ENCODE data around the gene KCNJ9. TPM values are rescaled to one million over a fixed set of nuclear protein-coding genes. Genes with fewer than 3 reads are reported as not detected.

Gene KCNJ9
- total and polyA plus RNA-seq, 2 donors (not counting 1 experiment from before 2014, with no cell fraction given): not detected

GRCh38 chr1:160079448-160079847 lies 1.9 kb upstream of the KCNJ9 start:
- DNase-seq (no peak), ATAC-seq (ENCODE audit: low read depth) (no peak)
- no peaks in the 10 kb centered on the region for H3K79me2 ChIP-seq (ENCODE audit: control insufficient read depth, insufficient read depth, low read length)
- CTCF ChIA-PET: interaction anchor here (0.7 to 4.4 kb wide), 12 partner anchors 10 to 290 kb away, joined by 3 to 46 read pairs (median 6); partner anchors contain the start of gene KCNJ10
- H3K4me3 Mint-ChIP-seq: no peak overlapping the region
- H3K27ac ChIP-seq (ENCODE audit: low read length in 2 of 2): no peak overlapping the region
- WGBS (ENCODE audit: insufficient coverage): no CpG with 5 or more reads among the region's 4 CpGs
- no peak overlapping the region for H3K4me3 ChIP-seq (ENCODE audit: control extremely low read depth in 1 of 5, extremely low read depth in 1 of 5, insufficient read depth in 1 of 5, low read depth in 2 of 5, low read length in 4 of 5)
- H3K36me3 ChIP-seq (replicated peaks in 1 of 2; ENCODE audit: control extremely low read depth in 1 of 2, control insufficient read depth in 1 of 2, extremely low read depth in 1 of 2, insufficient read depth in 2 of 2, low read length in 1 of 2): no peaks in the 10 kb centered on the region
- H3K9me3 ChIP-seq (ENCODE audit: control extremely low read depth in 1 of 3, control insufficient read depth in 2 of 3, insufficient read depth in 1 of 3, low read length in 2 of 3): peaks cover 0 to under 1% (median 0%) of the 10 kb centered on the region in 3 donors
- peaks cover 6 to 9% of the 10 kb centered on the region in 2 donors for H3K4me1 ChIP-seq (ENCODE audit: control insufficient read depth in 2 of 2, insufficient read depth in 2 of 2, low read length in 2 of 2)
- no peak for TF ChIP-seq EZH2 (IDR thresholded peaks at IDR 0.05; ENCODE audit: borderline replicate concordance, insufficient read depth, low read depth, low read length, poor library complexity, severe bottlenecking)
- TF ChIP-seq CTCF (IDR thresholded peaks at IDR 0.05): no peak
- H3K4me1 Mint-ChIP-seq: peaks cover 8% of the 10 kb centered on the region
- POLR2A ChIA-PET: no interaction called here
- peaks cover 0 to 51% (median 35%) of the 10 kb centered on the region in 4 experiments for H3K27me3 ChIP-seq (replicated peaks in 1 of 4; ENCODE audit: control extremely low read depth in 1 of 4, control insufficient read depth in 3 of 4, insufficient read depth in 4 of 4, low read length in 3 of 4)
- H3K4me2 ChIP-seq (replicated peaks; ENCODE audit: low read depth, low read length, poor library complexity, severe bottlenecking): no peak overlapping the region
- H4K20me1 ChIP-seq (ENCODE audit: control insufficient read depth, insufficient read depth, low read length, poor library complexity, severe bottlenecking): no peaks in the 10 kb centered on the region
- no peak overlapping the region for H3K9ac ChIP-seq (ENCODE audit: low read length)
- H3K9me3 Mint-ChIP-seq (ENCODE audit: insufficient read depth): no peaks in the 10 kb centered on the region
- H3K27ac Mint-ChIP-seq: no peak overlapping the region
- peaks cover 54% of the 10 kb centered on the region for H3K27me3 Mint-ChIP-seq
- intact Hi-C loops (cut with micrococcal nuclease): loop anchor here (5.0 kb wide), 1 partner anchor 142 kb away; no protein-coding TSS in a partner anchor
- no peak overlapping the region for H2AFZ ChIP-seq (ENCODE audit: insufficient read depth, low read depth, low read length, poor library complexity, severe bottlenecking)

GRCh38 chr1:160080381-160081100 lies 797 bp upstream of the KCNJ9 start:
- Histone ChIP-seq H3K79me2 (ENCODE audit: control insufficient read depth, insufficient read depth, low read length) (no peaks in the 10 kb centered on the region), H3K9ac (ENCODE audit: low read length) (no peak overlapping the region), H2AFZ (ENCODE audit: insufficient read depth, low read depth, low read length, poor library complexity, severe bottlenecking) (no peak overlapping the region), H4K20me1 (ENCODE audit: control insufficient read depth, insufficient read depth, low read length, poor library complexity, severe bottlenecking) (no peaks in the 10 kb centered on the region), H3K9me3 (ENCODE audit: control extremely low read depth in 1 of 3, control insufficient read depth in 2 of 3, insufficient read depth in 1 of 3, low read length in 2 of 3) (peaks cover 0 to 4% (median 0%) of the 10 kb centered on the region in 3 donors), H3K4me3 (ENCODE audit: control extremely low read depth in 1 of 5, extremely low read depth in 1 of 5, insufficient read depth in 1 of 5, low read depth in 2 of 5, low read length in 4 of 5) (no peak overlapping the region), H3K36me3 (replicated peaks in 1 of 2; ENCODE audit: control extremely low read depth in 1 of 2, control insufficient read depth in 1 of 2, extremely low read depth in 1 of 2, insufficient read depth in 2 of 2, low read length in 1 of 2) (no peaks in the 10 kb centered on the region), H3K27me3 (replicated peaks in 1 of 4; ENCODE audit: control extremely low read depth in 1 of 4, control insufficient read depth in 3 of 4, insufficient read depth in 4 of 4, low read length in 3 of 4) (peaks cover 0 to 51% (median 35%) of the 10 kb centered on the region in 4 experiments), H3K27ac (ENCODE audit: low read length in 2 of 2) (no peak overlapping the region), H3K4me2 (replicated peaks; ENCODE audit: low read depth, low read length, poor library complexity, severe bottlenecking) (no peak overlapping the region), H3K4me1 (ENCODE audit: control insufficient read depth in 2 of 2, insufficient read depth in 2 of 2, low read length in 2 of 2) (peaks cover 6 to 9% of the 10 kb centered on the region in 2 donors)
- no peak for TF ChIP-seq CTCF (IDR thresholded peaks at IDR 0.05)
- no peak for TF ChIP-seq EZH2 (IDR thresholded peaks at IDR 0.05; ENCODE audit: borderline replicate concordance, insufficient read depth, low read depth, low read length, poor library complexity, severe bottlenecking)
- WGBS (ENCODE audit: insufficient coverage): 92% methylated on average over 1 of the region's 6 CpGs
- DNase-seq (no peak), ATAC-seq (ENCODE audit: low read depth) (no peak)
- intact Hi-C loops (cut with micrococcal nuclease): no loop called here
- POLR2A ChIA-PET: no interaction called here
- peaks cover 53% of the 10 kb centered on the region for H3K27me3 Mint-ChIP-seq
- CTCF ChIA-PET: interaction anchor here (0.6 to 8.9 kb wide), 6 partner anchors 9 to 334 kb away, joined by 3 to 112 read pairs (median 4); partner anchors contain the start of gene IGSF8
- no peaks in the 10 kb centered on the region for H3K9me3 Mint-ChIP-seq (ENCODE audit: insufficient read depth)
- no peak overlapping the region for H3K4me3 Mint-ChIP-seq
- peaks cover 12% of the 10 kb centered on the region for H3K4me1 Mint-ChIP-seq
- no peak overlapping the region for H3K27ac Mint-ChIP-seq
